EL (cell line): ENCODE data around the gene SLC6A17.

Source experiments
- DNase-seq: peaks from one replicate; pipeline ENCODE4 v3.0.0-alpha.2; 2016

The SLC6A17 gene

GRCh38 chr1:110136911-110137310, 13.4 kb upstream of the SLC6A17 start:
- no peak for DNase-seq

- no peak for DNase-seq
These were observed 11.3 kb upstream of the SLC6A17 start for GRCh38 chr1:110138956-110139355.

GRCh38 chr1:110144366-110144765, 5.9 kb upstream of the SLC6A17 start:
- no peak for DNase-seq

- peak; percentile 19 for DNase-seq
These were observed 1.3 kb upstream of the SLC6A17 start for GRCh38 chr1:110148961-110149360.

GRCh38 chr1:110151175-110151669, 928 bp downstream of the SLC6A17 start:
- DNase-seq, result no peak

GRCh38 chr1:110152133-110152785, 2.0 kb downstream of the SLC6A17 start:
- peak; percentile 83 for DNase-seq

- DNase-seq, result no peak
These were observed 3.2 kb downstream of the SLC6A17 start for GRCh38 chr1:110153407-110153950.

GRCh38 chr1:110155878-110156522, 5.7 kb downstream of the SLC6A17 start:
- peak; percentile 48 for DNase-seq

GRCh38 chr1:110158261-110158660, 8.0 kb downstream of the SLC6A17 start:
- DNase-seq, result no peak

- no peak for DNase-seq
These were observed 8.9 kb downstream of the SLC6A17 start for GRCh38 chr1:110159168-110159567.

- no peak for DNase-seq
These were observed 10.3 kb downstream of the SLC6A17 start for GRCh38 chr1:110160538-110161100.

GRCh38 chr1:110161165-110161564, 10.9 kb downstream of the SLC6A17 start:
- no peak for DNase-seq

- no peak for DNase-seq
These were observed 11.6 kb downstream of the SLC6A17 start for GRCh38 chr1:110161849-110162248.

- no peak for DNase-seq
These were observed 13.3 kb downstream of the SLC6A17 start for GRCh38 chr1:110163591-110163990.

- no peak for DNase-seq
These were observed 14.5 kb downstream of the SLC6A17 start for GRCh38 chr1:110164725-110165350.

GRCh38 chr1:110165761-110166231, 15.5 kb downstream of the SLC6A17 start:
- no peak for DNase-seq

GRCh38 chr1:110166861-110167260, 16.6 kb downstream of the SLC6A17 start:
- DNase-seq, result no peak

GRCh38 chr1:110170766-110171733, 20.8 kb downstream of the SLC6A17 start:
- DNase-seq, result no peak

GRCh38 chr1:110172001-110172400, 21.7 kb downstream of the SLC6A17 start:
- no peak for DNase-seq

- DNase-seq, result peak; percentile 46
These were observed 23.3 kb downstream of the SLC6A17 start for GRCh38 chr1:110173466-110174105.

GRCh38 chr1:110174961-110175360, 24.7 kb downstream of the SLC6A17 start:
- DNase-seq, result peak; percentile 41
